GM21825 (cell line): ENCODE results near the gene RET.
A peak's percentile ranks its signal among the peaks of the same experiment; 100 is the strongest.

Source experiments
- ATAC-seq: cut with Tn5 transposase; IDR thresholded peaks from one replicate; pipeline ENCODE4 v1.9.1; 2021; ENCODE audit warnings: mild to moderate bottlenecking, moderate library complexity; ENCODE audit not compliant: unreplicated experiment

Gene RET

GRCh38 chr10:43118631-43119415 is 42.0 kb downstream of the RET start:
- no peak for ATAC-seq

- no peak for ATAC-seq
These were observed 42.7 kb downstream of the RET start for GRCh38 chr10:43119416-43120115.

GRCh38 chr10:43120116-43120928 is 43.5 kb downstream of the RET start:
- ATAC-seq, result peak; percentile 5

GRCh38 chr10:43120929-43121314 is 44.1 kb downstream of the RET start:
- peak; percentile 85 for ATAC-seq

GRCh38 chr10:43121444-43121843 is 44.6 kb downstream of the RET start:
- peak; percentile 13 for ATAC-seq

GRCh38 chr10:43122096-43122495 is 45.2 kb downstream of the RET start:
- no peak for ATAC-seq

GRCh38 chr10:43122826-43123225 is 46.0 kb downstream of the RET start:
- no peak for ATAC-seq

- no peak for ATAC-seq
These were observed 46.7 kb downstream of the RET start for GRCh38 chr10:43123361-43124093.

- no peak for ATAC-seq
These were observed 47.2 kb downstream of the RET start for GRCh38 chr10:43124094-43124521.

GRCh38 chr10:43124574-43125273 is 47.9 kb downstream of the RET start:
- ATAC-seq, result no peak

- no peak for ATAC-seq
These were observed 48.5 kb downstream of the RET start for GRCh38 chr10:43125274-43125845.

- ATAC-seq, result no peak
These were observed 49.2 kb downstream of the RET start for GRCh38 chr10:43125881-43126731.

- ATAC-seq, result peak; percentile 43
These were observed 50.0 kb downstream of the RET start for GRCh38 chr10:43126759-43127424.

GRCh38 chr10:43127442-43127841 is 50.6 kb downstream of the RET start:
- ATAC-seq, result no peak

- no peak for ATAC-seq
These were observed 51.5 kb downstream of the RET start for GRCh38 chr10:43128331-43128730.

GRCh38 chr10:43128958-43129706 is 52.3 kb downstream of the RET start:
- peak; percentile 78 for ATAC-seq

GRCh38 chr10:43130770-43131171 is 53.9 kb downstream of the RET start:
- no peak for ATAC-seq

GRCh38 chr10:43131256-43131655 is 54.4 kb downstream of the RET start:
- ATAC-seq, result no peak
